Measurements from ENCODE around the gene SCAP.
"Not testable (repeated sequence)": the region's sequence is repeated elsewhere in the genome, so short reads cannot be mapped to it uniquely, and the experiment has no call there.

Gene SCAP

GRCh38 chr3:47392933-47393332, 82.8 kb downstream of the SCAP start:
- DNase-seq: no peak

- DNase-seq: no peak
These were observed 89.9 kb downstream of the SCAP start for GRCh38 chr3:47385796-47386195.

GRCh38 chr3:47385007-47385406, 90.7 kb downstream of the SCAP start:
- DNase-seq: no peak

GRCh38 chr3:47384425-47384824, 91.3 kb downstream of the SCAP start:
- DNase-seq: no peak

GRCh38 chr3:47381317-47382157, 94.2 kb downstream of the SCAP start:
- DNase-seq: peak; percentile 54

GRCh38 chr3:47380601-47381316, 95.0 kb downstream of the SCAP start, which contains the start of gene PTPN23:
Gene PTPN23 (plus strand): TSS chr3:47381021. CDS start chr3:47381097, 76 bp downstream.
- DNase-seq: peak; percentile 97

- DNase-seq: no peak
These were observed 95.6 kb downstream of the SCAP start for GRCh38 chr3:47380026-47380600.

- DNase-seq: no peak
These were observed 96.3 kb downstream of the SCAP start for GRCh38 chr3:47379411-47379899.

GRCh38 chr3:47378869-47379268, 96.9 kb downstream of the SCAP start:
- no peak for DNase-seq

GRCh38 chr3:47377186-47377585, 98.6 kb downstream of the SCAP start:
- no peak for DNase-seq

GRCh38 chr3:47376393-47376792, 99.3 kb downstream of the SCAP start:
- no peak for DNase-seq

- DNase-seq: no peak
These were observed 101.2 kb downstream of the SCAP start for GRCh38 chr3:47374587-47374986.

- DNase-seq: peak; percentile 27
These were observed 104.6 kb downstream of the SCAP start for GRCh38 chr3:47370887-47371697.

GRCh38 chr3:47370020-47370419, 105.7 kb downstream of the SCAP start:
- DNase-seq: not testable (repeated sequence)

- no peak for DNase-seq
These were observed 108.1 kb downstream of the SCAP start for GRCh38 chr3:47367631-47368030.

- no peak for DNase-seq
These were observed 108.9 kb downstream of the SCAP start for GRCh38 chr3:47366833-47367232.

- DNase-seq: no peak
These were observed 110.3 kb downstream of the SCAP start for GRCh38 chr3:47365213-47366153.

All from activated CD4-positive, alpha-beta T cell treated with anti-CD3 and anti-CD28 coated beads, Interleukin-2, amount 50 U/mL, for 1 hour (primary cell).